ENCODE results near the gene CAV1.

The CAV1 gene

GRCh38 chr7:116578526-116578925 is 53.7 kb downstream of the CAV1 start:
- no peaks in the 10 kb centered on the region; the same call in 1 of the 2 replicates for H3K36me3 ChIP-seq (ENCODE audit: insufficient read depth, low read length)
- no peaks in the 10 kb centered on the region for H3K9me3 ChIP-seq (ENCODE audit: low read depth, low read length)
- H3K27ac ChIP-seq = no peak overlapping the region; the same call in 1 of the 2 replicates
- H3K4me3 ChIP-seq = no peak overlapping the region
- no peak for DNase-seq (ENCODE audit: low read depth, low spot score)
- TF ChIP-seq POLR2AphosphoS5 (IDR thresholded peaks at IDR 0.05; ENCODE audit: borderline replicate concordance, low read depth, low read length) (no peak), FOXP2 (optimal IDR thresholded peaks at IDR 0.05; ENCODE audit: control extremely low read depth, extremely low read length, insufficient read depth) (no peak), EZH2 (IDR thresholded peaks at IDR 0.05) (no peak)
- H3K9ac ChIP-seq (ENCODE audit: insufficient read length) = no peak overlapping the region

DNA sequence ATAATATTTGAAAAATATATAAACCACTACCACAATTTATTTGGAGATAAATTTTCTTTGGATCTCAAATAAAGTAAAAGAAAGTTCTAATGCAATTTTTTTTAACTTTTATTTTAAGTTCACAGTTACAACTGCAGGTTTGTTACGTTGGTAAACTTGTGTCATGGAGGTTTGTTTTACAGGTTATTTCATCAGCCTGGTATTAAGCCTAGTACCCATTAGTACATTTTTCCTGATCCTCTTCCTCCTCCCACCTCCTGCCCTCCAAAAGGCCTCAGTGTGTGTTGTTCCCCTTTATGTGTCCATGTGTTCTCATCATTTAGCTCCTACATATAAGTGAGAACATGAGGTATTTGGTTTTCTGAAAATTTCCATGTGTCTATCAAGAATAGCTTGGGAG is 54.5 kb downstream of the CAV1 start:
- Histone ChIP-seq H3K9me3 (ENCODE audit: low read depth, low read length) (no peaks in the 10 kb centered on the region), H3K27ac (peak overlapping the region; percentile 75), H3K4me3 (no peak overlapping the region), H3K36me3 (ENCODE audit: insufficient read depth, low read length) (no peaks in the 10 kb centered on the region; the same call in 1 of the 2 replicates), H3K9ac (ENCODE audit: insufficient read length) (no peak overlapping the region)
- no peak for DNase-seq (ENCODE audit: low read depth, low spot score)
- TF ChIP-seq POLR2AphosphoS5 (IDR thresholded peaks at IDR 0.05; ENCODE audit: borderline replicate concordance, low read depth, low read length) = no peak
- no peak for TF ChIP-seq EZH2 (IDR thresholded peaks at IDR 0.05)
- TF ChIP-seq FOXP2 (optimal IDR thresholded peaks at IDR 0.05; ENCODE audit: control extremely low read depth, extremely low read length, insufficient read depth) = no peak

DNA sequence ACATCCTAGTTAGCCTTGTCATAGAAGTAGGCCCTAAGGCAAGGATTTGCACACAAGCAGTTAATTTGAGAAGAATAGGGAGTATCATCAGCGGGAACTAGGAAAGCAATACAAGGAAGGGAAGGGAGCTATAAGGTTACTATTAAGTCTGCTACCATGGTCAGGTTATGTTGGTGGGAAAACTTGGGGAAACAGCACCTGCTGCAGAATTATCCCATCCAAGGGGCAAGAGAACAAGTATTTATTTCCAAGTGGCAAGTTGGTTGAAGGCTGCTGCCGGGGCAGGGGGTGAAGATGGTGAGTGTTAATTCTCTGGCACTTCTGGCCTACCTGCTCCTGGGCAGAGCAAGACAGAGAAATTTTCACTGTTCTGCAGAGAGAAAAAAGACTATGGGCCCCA is 55.0 kb downstream of the CAV1 start:
- H3K9me3 ChIP-seq (ENCODE audit: low read depth, low read length) = no peaks in the 10 kb centered on the region
- no peak overlapping the region for H3K4me3 ChIP-seq
- H3K27ac ChIP-seq = peak overlapping the region; percentile 75
- TF ChIP-seq EZH2 (IDR thresholded peaks at IDR 0.05) = no peak
- TF ChIP-seq FOXP2 (optimal IDR thresholded peaks at IDR 0.05; ENCODE audit: control extremely low read depth, extremely low read length, insufficient read depth) = no peak
- no peak for TF ChIP-seq POLR2AphosphoS5 (IDR thresholded peaks at IDR 0.05; ENCODE audit: borderline replicate concordance, low read depth, low read length)
- no peaks in the 10 kb centered on the region; the same call in 1 of the 2 replicates for H3K36me3 ChIP-seq (ENCODE audit: insufficient read depth, low read length)
- DNase-seq (ENCODE audit: low read depth, low spot score) = no peak
- no peak overlapping the region for H3K9ac ChIP-seq (ENCODE audit: insufficient read length)

DNA sequence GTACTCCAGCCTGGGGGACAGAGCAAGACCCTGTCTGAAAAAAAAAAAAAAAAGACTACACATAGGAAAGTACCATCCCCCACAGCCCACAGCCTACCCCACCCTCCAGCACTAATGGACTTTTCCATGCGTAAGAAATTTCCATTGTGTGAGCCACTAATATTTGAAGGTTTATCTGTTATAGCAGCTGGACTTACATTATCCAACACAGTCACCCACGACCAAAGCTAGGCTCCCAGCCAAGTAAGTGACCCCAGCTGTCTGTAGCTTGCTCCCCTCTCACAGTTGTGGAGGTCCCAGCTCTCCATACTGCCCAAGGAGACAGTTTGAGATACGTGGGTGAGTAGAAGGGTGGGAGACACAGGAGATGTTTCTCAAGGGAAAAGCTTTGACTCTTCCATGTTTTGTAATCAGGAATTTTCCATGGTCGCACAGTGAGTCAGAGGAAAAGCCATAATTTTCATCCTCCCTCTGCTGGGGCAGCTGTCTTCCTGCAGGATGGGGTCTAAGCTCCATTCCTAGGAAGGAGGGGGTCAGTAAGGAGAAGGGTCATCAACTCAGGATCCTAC is 57.4 kb downstream of the CAV1 start:
- Histone ChIP-seq H3K9ac (ENCODE audit: insufficient read length) (peak overlapping the region; percentile 61), H3K4me3 (peak overlapping the region; percentile 39; the same call in 1 of the 2 replicates), H3K9me3 (ENCODE audit: low read depth, low read length) (peaks cover 4% of the 10 kb centered on the region; the same call in 1 of the 2 replicates), H3K36me3 (ENCODE audit: insufficient read depth, low read length) (peaks cover 10% of the 10 kb centered on the region), H3K27ac (peak overlapping the region; percentile 97)
- TF ChIP-seq FOXP2 (optimal IDR thresholded peaks at IDR 0.05; ENCODE audit: control extremely low read depth, extremely low read length, insufficient read depth) (no peak), EZH2 (IDR thresholded peaks at IDR 0.05) (no peak), POLR2AphosphoS5 (IDR thresholded peaks at IDR 0.05; ENCODE audit: borderline replicate concordance, low read depth, low read length) (no peak)
- no peak for DNase-seq (ENCODE audit: low read depth, low spot score)

DNA sequence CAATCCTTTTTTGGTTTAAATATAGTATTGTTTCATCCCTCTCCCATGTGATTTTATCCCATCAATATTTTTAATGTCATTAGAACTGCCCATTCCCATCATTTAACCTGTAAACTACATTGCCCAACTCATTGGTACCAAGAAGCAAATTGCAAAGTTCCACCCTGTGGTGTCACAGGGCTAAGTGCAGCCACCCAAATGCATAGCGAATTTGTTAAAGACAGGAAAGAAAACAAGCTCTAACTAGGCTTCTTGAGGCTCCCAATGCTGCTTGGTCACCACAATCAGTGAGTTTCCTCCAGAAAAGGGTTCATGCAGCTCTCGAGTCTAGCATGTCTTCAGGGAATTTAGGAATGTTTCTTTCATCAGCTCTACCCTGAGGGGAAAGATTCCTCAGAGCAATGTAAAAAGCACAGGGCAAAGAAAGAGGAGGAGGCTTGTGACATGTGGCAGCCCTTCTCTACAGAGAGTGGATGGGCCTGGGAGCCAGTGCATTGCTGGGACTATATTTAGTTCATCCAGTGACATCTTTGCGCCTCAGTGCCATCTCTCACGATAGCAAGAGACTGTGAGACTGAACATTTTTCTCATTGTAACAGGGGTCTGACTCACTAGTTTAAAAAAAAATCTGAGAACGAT is 58.1 kb downstream of the CAV1 start:
- DNase-seq (ENCODE audit: low read depth, low spot score) = peak; percentile 96
- Histone ChIP-seq H3K4me3 (peak overlapping the region; percentile 39), H3K9ac (ENCODE audit: insufficient read length) (peak overlapping the region; percentile 61), H3K9me3 (ENCODE audit: low read depth, low read length) (peaks cover 4% of the 10 kb centered on the region; the same call in 1 of the 2 replicates), H3K36me3 (ENCODE audit: insufficient read depth, low read length) (peaks cover 10% of the 10 kb centered on the region), H3K27ac (peak overlapping the region; percentile 97)
- no peak for TF ChIP-seq EZH2 (IDR thresholded peaks at IDR 0.05)
- TF ChIP-seq FOXP2 (optimal IDR thresholded peaks at IDR 0.05; ENCODE audit: control extremely low read depth, extremely low read length, insufficient read depth) = peak; percentile 62
- peak; percentile 46; the same call in 1 of the 2 replicates for TF ChIP-seq POLR2AphosphoS5 (IDR thresholded peaks at IDR 0.05; ENCODE audit: borderline replicate concordance, low read depth, low read length)

DNA sequence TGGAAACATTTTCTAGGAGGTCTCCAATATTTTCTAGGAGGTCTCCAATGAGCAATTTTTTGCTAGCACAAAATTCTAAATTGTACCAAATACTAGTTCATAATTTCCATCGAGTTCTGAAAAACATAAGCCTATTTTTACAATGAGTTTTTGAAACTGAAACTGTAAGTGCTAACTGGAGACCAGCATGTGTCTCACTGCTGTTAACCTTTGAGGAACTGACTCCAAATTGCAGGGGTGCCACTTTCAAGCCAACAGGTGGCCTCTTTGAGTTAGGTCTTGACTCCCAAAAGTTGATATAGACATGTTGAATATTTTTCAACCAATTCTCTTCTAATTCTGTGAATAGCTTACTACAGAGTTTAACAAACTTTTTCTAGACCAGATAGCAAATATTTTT is 58.8 kb downstream of the CAV1 start:
- H3K36me3 ChIP-seq (ENCODE audit: insufficient read depth, low read length) = peaks cover 10% of the 10 kb centered on the region
- TF ChIP-seq POLR2AphosphoS5 (IDR thresholded peaks at IDR 0.05; ENCODE audit: borderline replicate concordance, low read depth, low read length) = no peak
- no peak for TF ChIP-seq FOXP2 (optimal IDR thresholded peaks at IDR 0.05; ENCODE audit: control extremely low read depth, extremely low read length, insufficient read depth)
- TF ChIP-seq EZH2 (IDR thresholded peaks at IDR 0.05) = no peak
- peak overlapping the region; percentile 39 for H3K4me3 ChIP-seq
- peaks cover 4% of the 10 kb centered on the region; the same call in 1 of the 2 replicates for H3K9me3 ChIP-seq (ENCODE audit: low read depth, low read length)
- no peak for DNase-seq (ENCODE audit: low read depth, low spot score)
- peak overlapping the region; percentile 61 for H3K9ac ChIP-seq (ENCODE audit: insufficient read length)
- H3K27ac ChIP-seq = peak overlapping the region; percentile 97

DNA sequence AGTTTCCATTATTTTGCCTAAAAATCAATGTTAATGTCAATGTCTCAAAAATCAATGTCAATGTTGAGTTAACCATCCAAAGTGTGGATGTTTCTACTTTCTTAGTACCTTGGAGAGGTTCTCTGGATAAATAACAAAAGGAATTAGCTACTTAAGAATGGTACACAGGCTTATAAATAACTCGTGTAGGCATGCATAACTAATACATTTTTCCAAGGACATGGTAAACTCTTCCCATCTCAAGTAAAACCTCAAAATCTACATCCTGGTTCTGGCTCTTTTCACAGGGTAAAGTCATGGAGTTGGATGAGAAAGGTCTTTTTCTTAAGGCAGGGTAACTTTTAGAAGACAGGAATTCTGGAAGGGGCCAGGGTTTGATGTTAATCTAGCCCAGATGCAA is 59.9 kb downstream of the CAV1 start:
- Histone ChIP-seq H3K36me3 (ENCODE audit: insufficient read depth, low read length) (peaks cover 10% of the 10 kb centered on the region), H3K9ac (ENCODE audit: insufficient read length) (no peak overlapping the region), H3K9me3 (ENCODE audit: low read depth, low read length) (peaks cover 4% of the 10 kb centered on the region; the same call in 1 of the 2 replicates), H3K4me3 (no peak overlapping the region), H3K27ac (peak overlapping the region; percentile 97)
- TF ChIP-seq EZH2 (IDR thresholded peaks at IDR 0.05) = no peak
- no peak for TF ChIP-seq POLR2AphosphoS5 (IDR thresholded peaks at IDR 0.05; ENCODE audit: borderline replicate concordance, low read depth, low read length)
- TF ChIP-seq FOXP2 (optimal IDR thresholded peaks at IDR 0.05; ENCODE audit: control extremely low read depth, extremely low read length, insufficient read depth) = no peak
- DNase-seq (ENCODE audit: low read depth, low spot score) = no peak

DNA sequence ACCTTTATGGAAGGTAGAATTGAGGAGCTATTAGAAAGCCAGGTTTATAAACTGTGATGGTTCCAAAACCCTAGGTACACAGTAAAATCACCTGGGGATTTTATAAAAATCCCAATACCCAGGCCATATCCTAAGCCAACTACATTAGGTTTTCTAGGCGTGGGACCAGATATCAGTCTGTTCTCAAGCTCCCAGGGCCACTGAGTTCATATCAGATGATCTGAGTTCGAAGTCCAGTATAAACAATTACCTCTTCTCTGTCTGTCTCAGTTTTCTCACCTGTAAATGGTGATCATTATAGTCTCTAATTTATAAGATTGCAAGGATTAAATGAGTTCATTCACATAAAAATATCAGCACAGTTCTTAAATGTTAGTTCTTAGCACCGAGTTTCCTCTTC is 60.6 kb downstream of the CAV1 start:
- DNase-seq (ENCODE audit: low read depth, low spot score) = no peak
- Histone ChIP-seq H3K9me3 (ENCODE audit: low read depth, low read length) (peaks cover 4% of the 10 kb centered on the region; the same call in 1 of the 2 replicates), H3K4me3 (no peak overlapping the region), H3K9ac (ENCODE audit: insufficient read length) (no peak overlapping the region), H3K36me3 (ENCODE audit: insufficient read depth, low read length) (peaks cover 10% of the 10 kb centered on the region), H3K27ac (no peak overlapping the region; the same call in 1 of the 2 replicates)
- TF ChIP-seq EZH2 (IDR thresholded peaks at IDR 0.05) (no peak), FOXP2 (optimal IDR thresholded peaks at IDR 0.05; ENCODE audit: control extremely low read depth, extremely low read length, insufficient read depth) (no peak), POLR2AphosphoS5 (IDR thresholded peaks at IDR 0.05; ENCODE audit: borderline replicate concordance, low read depth, low read length) (no peak)
